SIG-M5 (cell line): Measurements from ENCODE around the gene SLC1A1.

Experiments
- DNase-seq: peaks from one replicate; lab custom pipeline; 2025; lab: John Stamatoyannopoulos, UW

The SLC1A1 gene

DNA sequence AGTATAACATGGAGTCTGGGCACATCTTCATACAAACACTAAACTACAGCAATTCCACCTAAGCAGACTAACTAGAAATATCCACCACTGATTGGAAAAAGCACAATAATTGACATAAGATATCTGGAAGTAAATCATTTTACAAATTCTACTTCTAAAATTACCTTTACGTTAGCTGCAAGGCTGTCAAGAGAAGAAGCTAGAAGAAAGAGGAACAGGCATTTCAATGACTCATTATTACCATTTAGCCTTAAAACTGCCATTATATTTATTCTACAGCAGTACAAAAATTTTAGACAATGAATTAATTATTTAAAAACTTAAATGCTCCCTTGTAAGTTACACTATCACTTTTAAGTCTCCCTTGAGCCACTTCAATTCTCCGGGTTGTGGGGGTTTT lies 128.4 kb downstream of the SLC1A1 start:
- no peak for DNase-seq

DNA sequence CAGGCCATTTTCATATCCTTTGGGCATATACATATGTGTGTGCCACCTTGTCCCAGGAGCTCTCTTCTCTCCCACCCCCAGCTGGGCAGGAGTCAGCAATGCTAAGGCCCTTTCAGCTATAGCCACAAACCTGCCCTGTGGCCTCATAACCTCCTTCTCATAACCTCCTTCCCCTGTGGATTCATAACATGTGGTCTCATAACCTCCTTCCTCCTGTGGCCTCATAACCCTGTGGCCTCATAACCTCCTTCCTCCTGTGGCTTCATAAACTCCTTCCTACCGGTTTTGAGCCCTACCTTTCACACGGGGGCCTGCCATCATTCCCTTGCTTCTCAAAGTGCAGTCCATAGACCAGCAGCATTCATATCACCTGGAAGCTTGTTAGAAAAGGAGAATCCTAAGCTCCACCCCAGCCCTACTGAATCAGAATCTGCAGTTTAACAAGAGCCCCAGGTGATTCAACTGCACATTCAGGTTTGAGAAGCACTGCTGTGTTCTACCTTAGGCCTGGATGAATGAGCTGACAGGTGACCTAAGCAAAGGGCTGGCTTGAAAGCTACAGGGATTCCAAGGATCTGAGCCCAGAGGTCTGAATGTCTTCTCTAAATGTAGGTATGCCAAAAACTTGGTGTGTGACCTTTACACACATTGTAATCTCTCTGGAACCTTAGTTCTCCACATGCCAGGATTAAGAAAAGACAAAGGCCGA lies 129.9 kb downstream of the SLC1A1 start:
- DNase-seq, result no peak

DNA sequence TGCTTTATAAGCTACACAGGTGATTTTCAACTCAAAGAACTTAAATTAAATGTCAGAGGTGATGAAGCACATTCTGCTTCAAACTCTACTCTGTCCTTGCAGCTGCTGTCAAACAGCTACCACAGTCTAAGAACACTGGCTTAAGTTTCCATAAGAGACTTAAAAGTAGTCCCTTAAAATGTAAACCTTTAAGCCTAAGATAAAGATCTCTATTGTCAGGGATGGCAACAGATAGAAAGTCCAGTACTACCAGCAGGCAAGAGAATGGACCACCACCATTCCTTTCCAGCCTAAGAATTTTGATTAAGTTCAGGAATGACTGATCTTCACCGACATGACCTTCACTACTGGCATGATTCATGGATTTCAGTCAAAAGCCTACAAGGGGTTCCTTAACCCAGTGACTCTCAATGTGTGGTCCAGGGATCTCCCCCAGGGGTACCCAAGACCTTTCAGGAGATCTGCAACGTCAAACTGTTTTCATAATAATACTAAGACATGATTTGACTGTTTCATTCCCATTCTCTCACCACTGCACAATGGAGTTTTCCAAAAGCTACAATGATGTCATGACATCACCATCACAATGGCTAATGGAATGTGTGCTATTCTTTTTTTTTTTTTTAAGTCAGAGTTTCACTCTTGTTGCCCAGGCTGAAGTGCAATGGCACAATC lies 130.8 kb downstream of the SLC1A1 start:
- DNase-seq, result no peak

DNA sequence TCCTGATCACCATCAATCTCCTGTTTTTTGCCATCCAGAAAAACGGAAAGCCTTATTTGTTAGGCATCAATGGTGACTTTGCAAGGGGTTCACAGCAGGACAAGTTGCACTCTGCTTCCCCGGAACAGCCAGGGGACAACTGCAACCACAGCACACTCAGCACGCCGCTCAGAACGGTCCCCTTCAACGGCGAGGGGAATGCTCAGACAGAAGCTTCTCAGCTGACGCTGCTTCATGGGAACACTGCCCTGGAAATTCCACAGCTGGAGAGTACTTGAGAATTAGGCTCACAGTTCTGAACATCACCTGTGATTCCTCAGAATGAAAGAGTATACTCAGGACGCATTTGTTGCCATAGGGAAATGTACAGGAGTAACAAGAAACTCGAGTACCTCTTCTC lies 131.7 kb downstream of the SLC1A1 start:
- DNase-seq, result no peak

DNA sequence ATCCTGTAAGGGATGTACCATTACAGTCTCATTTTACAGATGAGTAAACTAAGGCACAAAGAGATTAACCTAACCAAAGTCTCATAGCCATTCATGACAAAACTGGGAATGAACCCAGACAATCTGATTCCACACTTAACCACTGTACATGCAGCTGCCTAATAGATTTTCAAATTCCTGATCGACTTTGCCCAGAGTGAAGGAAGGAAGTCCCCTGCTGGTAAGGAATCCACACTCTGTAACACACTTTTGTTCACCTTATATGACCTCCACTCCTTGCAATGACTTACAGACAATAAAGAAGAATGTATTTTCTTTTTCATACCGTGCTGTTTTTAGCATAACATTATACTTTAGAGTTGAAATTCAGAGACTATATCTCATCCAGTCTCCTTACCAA lies 140.6 kb downstream of the SLC1A1 start:
- no peak for DNase-seq
